GM12878 (cell line): ENCODE data around the gene NMRK1. TPM values are rescaled to one million over a fixed set of nuclear protein-coding genes. Genes with fewer than 3 reads are reported as not detected.
A peak's percentile ranks its signal among the peaks of the same experiment; 100 is the strongest.

Source experiments
- ATAC-seq: fragments of 200-7000 bp; cut with Tn5 transposase; 3 replicates; pipeline ENCODE4 v1.9.1; 2020; ENCODE audit warnings: mild to moderate bottlenecking, moderate library complexity
- BruUV-seq: library from RNA; stranded (reverse); fragments of 400-500 nt; replicated peaks from 2 replicates; lab custom pipeline; 2021; lab: Mats Ljungman, UMichigan
- CTCF ChIA-PET: fragments of 300-600 bp; sonication (Branson Sonifier 250); formaldehyde crosslinking; extraction: SDS; loops from one replicate; lab custom pipeline; 2021; ENCODE audit warnings: inconsistent platforms; lab: Yijun Ruan, JAX
- POLR2A ChIA-PET: fragments of 350-600 bp; formaldehyde crosslinking; extraction: SDS; loops from one replicate; lab custom pipeline; 2021; ENCODE audit warnings: inconsistent platforms; lab: Charles Lee
- RAD21 ChIA-PET: fragments of 300-600 bp; sonication (Branson Sonifier 250); formaldehyde crosslinking; loops from one replicate; lab custom pipeline; 2023; ENCODE audit warnings: antibody characterized with exemption; ENCODE audit not compliant: unreplicated experiment; lab: Charles Lee
- SMC1A ChIA-PET: fragments of 300-600 bp; sonication (Branson Sonifier 250); formaldehyde crosslinking; loops from one replicate; lab custom pipeline; 2023; ENCODE audit not compliant: unreplicated experiment, uncharacterized antibody; lab: Charles Lee
- DNase-seq: peaks from one replicate; pipeline ENCODE4 v3.0.0-alpha.2; 2011; ENCODE audit warnings: low read depth, low spot score
- FAIRE-seq: peaks from 3 replicates; lab custom pipeline; 2011; peaks lifted over from hg19 to GRCh38; lab: Jason Lieb, UNC
- H2AFZ ChIP-seq: 2 replicates; pipeline ENCODE4 v1.6.0; 2011; ENCODE audit warnings: low read depth, low read length, control low read depth; ENCODE audit not compliant: control insufficient read depth
- H3K27ac ChIP-seq: 2 replicates; pipeline ENCODE4 v1.5.1; 2011; ENCODE audit warnings: control low read depth; ENCODE audit not compliant: control insufficient read depth, insufficient read depth
- H3K27me3 ChIP-seq, 2 experiments: replicated peaks in 1 of 2; 2 replicates each; pipeline versions ENCODE4 v1.6.0 to v1.6.1; 2011; ENCODE audit warnings: low read length in 1 of 2; ENCODE audit not compliant: control insufficient read depth in 2 of 2, insufficient read depth in 2 of 2
- H3K36me3 ChIP-seq, 2 experiments: 2 replicates each; pipeline ENCODE4 v1.5.1; 2011; ENCODE audit warnings: low read length in 1 of 2; ENCODE audit not compliant: control insufficient read depth in 2 of 2, insufficient read depth in 2 of 2
- H3K4me1 ChIP-seq: 2 replicates; pipeline ENCODE4 v1.6.1; 2011; ENCODE audit warnings: mild to moderate bottlenecking, low read length, moderate library complexity, mixed read lengths; ENCODE audit not compliant: control insufficient read depth, insufficient read depth
- H3K4me2 ChIP-seq: 2 replicates; pipeline ENCODE4 v1.6.0; 2011; ENCODE audit warnings: control low read depth; ENCODE audit not compliant: control insufficient read depth, insufficient read depth
- H3K4me3 ChIP-seq: fragments of 200-600 bp; sonication (generic); 2 replicates; pipeline ENCODE4 v1.5.1; 2016
- H3K79me2 ChIP-seq: 2 replicates; pipeline ENCODE4 v1.6.0; 2011; ENCODE audit warnings: low read length; ENCODE audit not compliant: control insufficient read depth, insufficient read depth
- H3K9ac ChIP-seq: 2 replicates; pipeline ENCODE4 v1.8.0; 2011; ENCODE audit warnings: low read length, control low read depth, mixed read lengths; ENCODE audit not compliant: control insufficient read depth, insufficient read depth
- H3K9me3 ChIP-seq: replicated peaks from 3 replicates; pipeline ENCODE4 v1.5.1; 2011; ENCODE audit warnings: mild to moderate bottlenecking, low read length; ENCODE audit not compliant: control insufficient read depth, insufficient read depth
- H4K20me1 ChIP-seq: 2 replicates; pipeline ENCODE4 v1.6.0; 2011; ENCODE audit not compliant: control insufficient read depth, insufficient read depth
- ATF2 ChIP-seq: IDR thresholded peaks from 2 replicates; pipeline ENCODE4 v1.6.1; 2012; ENCODE audit warnings: low read length, inconsistent platforms
- BMI1 ChIP-seq: fragments of 450-650 bp; IDR thresholded peaks from 2 replicates; pipeline ENCODE4 v1.6.1; 2016; ENCODE audit warnings: mild to moderate bottlenecking, moderate library complexity, borderline replicate concordance
- FOS ChIP-seq: IDR thresholded peaks from 3 replicates; pipeline ENCODE4 v1.6.1; 2011; ENCODE audit warnings: borderline replicate concordance; ENCODE audit not compliant: insufficient read length; ENCODE audit errors: extremely low read depth
- HCFC1 ChIP-seq: fragments of 150-350 bp; IDR thresholded peaks from 2 replicates; pipeline ENCODE4 v1.6.1; 2014; ENCODE audit warnings: low read length
- PAX5 ChIP-seq: IDR thresholded peaks from 2 replicates; pipeline ENCODE4 v1.6.1; 2011; ENCODE audit warnings: low read depth, low read length, borderline replicate concordance
- RAD51 ChIP-seq: fragments of 450-650 bp; IDR thresholded peaks from 2 replicates; pipeline ENCODE4 v1.6.1; 2016; ENCODE audit warnings: moderate library complexity, mild to moderate bottlenecking, inconsistent platforms
- RELA ChIP-seq: fragments of 450-650 bp; IDR thresholded peaks from 2 replicates; pipeline ENCODE4 v1.8.0; 2014; ENCODE audit warnings: borderline replicate concordance; ENCODE audit not compliant: partially characterized antibody
- YY1 ChIP-seq: IDR thresholded peaks from 2 replicates; pipeline ENCODE4 v1.6.1; 2011; ENCODE audit warnings: low read depth, mild to moderate bottlenecking, low read length
- WGBS: methylation state at CpG from one replicate; pipeline ENCODE4 v1.1.6; 2016; ENCODE audit warnings: low lambda C conversion rate; ENCODE audit not compliant: insufficient replicate concordance, insufficient coverage; ENCODE audit errors: missing lambda C conversion rate; 5-methylcytosine and 5-hydroxymethylcytosine counted together
- in situ Hi-C: fragments of 300-500 bp; cut with MboI; formaldehyde crosslinking; loops from 9 replicates; pipeline ENCODE4 v1.14.3; 2018; ENCODE audit warnings: mixed read lengths
- intact Hi-C: fragments of 100-400 bp; cut with micrococcal nuclease; formaldehyde crosslinking; loops from one replicate; pipeline ENCODE4 v1.14.2; 2022; ENCODE audit not compliant: unreplicated experiment
- polyA plus RNA-seq, 11 experiments: library from polyadenylated mRNA; depleted of rRNA in 4 of 11; unstranded in 6 of 11; stranded (reverse) in 5 of 11; fragments of >200 nt; fragmentation: Nextera tagmentation in 4 of 11; fragmentation: Illumina TruSeq in 1 of 11; extraction: Ambion mirVana in 4 of 11; extraction: Trizol in 1 of 11; gene quantifications; 1 replicate in 1 of 11; 2 replicates in 10 of 11; pipeline versions ENCODE4 v1.2.1 to v1.2.3, GENCODE V29; 2011 to 2016; ENCODE audit warnings: inconsistent platforms in 2 of 11, missing spikeins in 2 of 11, low read depth in 1 of 11
- total RNA-seq, 4 experiments: library from RNA; depleted of rRNA in 3 of 4; stranded (reverse); fragments of >200 nt in 3 of 4; fragmentation: Illumina TruSeq in 1 of 4; extraction: Trizol in 1 of 4; gene quantifications; 2 replicates each; pipeline versions ENCODE4 v1.2.1 to v1.2.3, GENCODE V29; 2013 to 2021
- TF ChIP-seq, protein P1 (sequence below): fragments of 450-650 bp; formaldehyde crosslinking; IDR thresholded peaks from 2 replicates; pipeline ENCODE4 v1.5.0; 2022; ENCODE audit warnings: mild to moderate bottlenecking, missing genetic modification characterization

NMRK1 gene
- total and polyA plus RNA-seq, 10 of the 15 experiments (the other 5 are each of a cell fraction or from before 2014, with no cell fraction given), result 8.4 to 17.2 (median 12.1) TPM

DNA sequence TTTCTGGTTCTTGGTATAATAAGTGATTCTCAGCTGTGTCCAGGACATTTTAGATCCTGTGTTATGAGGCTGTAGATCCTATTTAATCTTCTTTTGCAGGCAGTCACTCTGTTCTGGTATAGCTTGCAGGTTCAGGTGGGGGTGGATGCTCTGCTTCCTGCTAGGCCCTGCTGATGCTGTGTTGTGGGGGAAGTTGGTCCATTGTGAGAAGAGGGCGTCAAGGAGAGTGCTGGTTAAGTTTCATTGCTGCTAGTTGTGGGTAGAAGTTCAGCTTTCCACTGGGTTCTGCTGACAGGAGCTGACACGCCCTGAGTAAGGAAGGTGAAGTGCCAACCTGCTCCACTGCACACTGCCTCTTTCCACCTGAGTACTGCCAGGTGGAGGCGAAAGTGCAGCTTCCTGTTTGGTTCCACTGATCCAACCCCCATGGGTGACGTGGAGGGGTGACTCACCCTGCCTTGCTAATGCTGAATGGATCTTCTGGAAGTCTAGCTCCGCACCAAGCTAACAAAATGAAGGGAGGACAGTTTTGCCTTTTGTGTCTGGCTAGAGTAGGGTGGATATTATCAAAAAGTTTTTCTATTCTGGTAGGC, 16.3 kb downstream of the NMRK1 start:
- FAIRE-seq (no peak), DNase-seq (no peak)
- no peaks in the 10 kb centered on the region for H3K9me3 ChIP-seq
- H3K27me3 ChIP-seq, result no peaks in the 10 kb centered on the region
- no peaks in the 10 kb centered on the region for H3K36me3 ChIP-seq
- intact Hi-C loops (no loop called here), in situ Hi-C loops (no loop called here)
- H3K9ac ChIP-seq, result no peak overlapping the region
- 24% methylated on average over 5 of the region's 5 CpGs for WGBS
- ChIA-PET RAD21 (interaction anchor here (1.1 kb wide), 1 partner anchor 45 kb away, joined by 6 read pairs; no protein-coding TSS in a partner anchor), SMC1A (interaction anchor here (0.7 to 1.1 kb wide), 2 partner anchors 76 to 296 kb away, joined by 3 read pairs; no protein-coding TSS in a partner anchor)
- BruUV-seq, result no TSS peak
- TF ChIP-seq ATF2, result no peak
- TF ChIP-seq RELA, result no peak
- no peak for TF ChIP-seq HCFC1
- no peak for TF ChIP-seq PAX5
- TF ChIP-seq, all 136 proteins: peak for 0
- Histone ChIP-seq H3K4me1 (no peaks in the 10 kb centered on the region; the same call in 1 of the 2 replicates), H3K4me3 (no peak overlapping the region), H4K20me1 (no peaks in the 10 kb centered on the region), H3K27ac (no peak overlapping the region), H3K4me2 (no peak overlapping the region), H3K79me2 (no peaks in the 10 kb centered on the region), H2AFZ (peak overlapping the region; percentile 35; the same call in 1 of the 2 replicates)
- CTCF ChIA-PET, result interaction anchor here (1.0 to 1.5 kb wide), 6 partner anchors 8 to 299 kb away, joined by 3 to 7 read pairs (median 5); partner anchors contain the start of gene C9orf40
- POLR2A ChIA-PET, result no interaction called here
- peak; percentile 63 for ATAC-seq

DNA sequence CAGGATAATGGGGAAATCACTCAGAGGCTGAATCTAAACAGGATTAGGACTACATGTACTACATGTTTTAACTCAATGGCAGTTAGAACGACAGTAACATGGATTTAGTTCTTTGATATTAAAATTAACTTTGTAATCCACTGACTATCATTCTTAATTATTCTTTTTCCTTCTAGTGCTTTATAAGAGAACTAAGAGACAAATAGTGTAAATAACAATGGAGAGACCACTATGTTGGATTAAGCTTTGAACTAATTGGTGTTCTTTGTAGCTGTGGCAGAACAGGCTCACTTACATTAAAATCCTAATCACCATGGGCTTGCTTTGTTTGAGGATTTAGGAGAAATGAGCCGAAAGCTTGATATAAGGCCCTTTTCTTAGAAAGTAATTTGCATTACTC, 18.8 kb downstream of the NMRK1 start:
- H3K4me2 ChIP-seq, result no peak overlapping the region
- ChIA-PET RAD21 (interaction anchor here (1.5 kb wide), 1 partner anchor 41 kb away, joined by 4 read pairs; the partner anchor contains the start of gene CARNMT1), SMC1A (interaction anchor here (1.3 kb wide), 1 partner anchor 291 kb away, joined by 4 read pairs; no protein-coding TSS in a partner anchor), POLR2A (no interaction called here), CTCF (interaction anchor here (1.0 to 1.5 kb wide), 3 partner anchors 98 to 297 kb away, joined by 3 to 11 read pairs (median 5); no protein-coding TSS in a partner anchor)
- H3K4me1 ChIP-seq, result no peaks in the 10 kb centered on the region; the same call in 1 of the 2 replicates
- no peak overlapping the region for H3K9ac ChIP-seq
- no peak overlapping the region for H2AFZ ChIP-seq
- intact Hi-C loops (no loop called here), in situ Hi-C loops (no loop called here)
- no peak for DNase-seq
- no peak for FAIRE-seq
- no peaks in the 10 kb centered on the region for H4K20me1 ChIP-seq
- no TSS peak for BruUV-seq
- no peak overlapping the region for H3K4me3 ChIP-seq
- H3K36me3 ChIP-seq, result no peaks in the 10 kb centered on the region
- 79% methylated on average over 2 of the region's 2 CpGs for WGBS
- H3K27me3 ChIP-seq, result no peaks in the 10 kb centered on the region
- no peaks in the 10 kb centered on the region for H3K79me2 ChIP-seq
- H3K27ac ChIP-seq, result no peak overlapping the region
- no peaks in the 10 kb centered on the region for H3K9me3 ChIP-seq
- ATAC-seq, result no peak
- TF ChIP-seq YY1 (no peak), BMI1 (no peak), FOS (no peak), RAD51 (no peak)
- TF ChIP-seq, protein P1, sequence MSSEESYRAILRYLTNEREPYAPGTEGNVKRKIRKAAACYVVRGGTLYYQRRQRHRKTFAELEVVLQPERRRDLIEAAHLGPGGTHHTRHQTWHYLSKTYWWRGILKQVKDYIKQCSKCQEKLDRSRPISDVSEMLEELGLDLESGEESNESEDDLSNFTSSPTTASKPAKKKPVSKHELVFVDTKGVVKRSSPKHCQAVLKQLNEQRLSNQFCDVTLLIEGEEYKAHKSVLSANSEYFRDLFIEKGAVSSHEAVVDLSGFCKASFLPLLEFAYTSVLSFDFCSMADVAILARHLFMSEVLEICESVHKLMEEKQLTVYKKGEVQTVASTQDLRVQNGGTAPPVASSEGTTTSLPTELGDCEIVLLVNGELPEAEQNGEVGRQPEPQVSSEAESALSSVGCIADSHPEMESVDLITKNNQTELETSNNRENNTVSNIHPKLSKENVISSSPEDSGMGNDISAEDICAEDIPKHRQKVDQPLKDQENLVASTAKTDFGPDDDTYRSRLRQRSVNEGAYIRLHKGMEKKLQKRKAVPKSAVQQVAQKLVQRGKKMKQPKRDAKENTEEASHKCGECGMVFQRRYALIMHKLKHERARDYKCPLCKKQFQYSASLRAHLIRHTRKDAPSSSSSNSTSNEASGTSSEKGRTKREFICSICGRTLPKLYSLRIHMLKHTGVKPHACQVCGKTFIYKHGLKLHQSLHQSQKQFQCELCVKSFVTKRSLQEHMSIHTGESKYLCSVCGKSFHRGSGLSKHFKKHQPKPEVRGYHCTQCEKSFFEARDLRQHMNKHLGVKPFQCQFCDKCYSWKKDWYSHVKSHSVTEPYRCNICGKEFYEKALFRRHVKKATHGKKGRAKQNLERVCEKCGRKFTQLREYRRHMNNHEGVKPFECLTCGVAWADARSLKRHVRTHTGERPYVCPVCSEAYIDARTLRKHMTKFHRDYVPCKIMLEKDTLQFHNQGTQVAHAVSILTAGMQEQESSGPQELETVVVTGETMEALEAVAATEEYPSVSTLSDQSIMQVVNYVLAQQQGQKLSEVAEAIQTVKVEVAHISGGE, result no peak
